Measurements from ENCODE around the gene MFAP4. TPM values are rescaled to one million over a fixed set of nuclear protein-coding genes. Genes with fewer than 3 reads are reported as not detected.
A peak's percentile ranks its signal among the peaks of the same experiment; 100 is the strongest.

The MFAP4 gene
- total RNA-seq, 1 experiment from 2014 or later, result 1.5 TPM

DNA sequence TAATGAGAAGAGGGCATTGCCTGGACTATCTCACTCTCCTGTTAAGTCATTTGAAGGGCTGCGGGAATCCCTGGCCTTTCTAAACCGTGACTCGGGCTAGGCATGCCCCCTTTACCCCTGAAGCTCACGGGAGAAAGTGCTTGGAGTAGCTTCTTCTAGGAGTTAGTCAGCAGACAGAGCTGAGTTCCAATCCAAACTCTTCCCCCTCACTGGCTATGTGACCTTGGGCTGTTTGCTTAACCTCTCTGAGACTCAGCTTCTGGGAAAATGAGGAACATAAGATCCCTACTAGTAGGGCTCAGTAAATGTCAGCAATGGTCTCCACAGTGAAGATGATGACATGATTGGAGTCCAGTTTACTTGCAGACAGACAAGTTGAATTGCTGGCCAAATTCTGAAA lies 18.8 kb downstream of the MFAP4 start:
- TF ChIP-seq, protein P1, sequence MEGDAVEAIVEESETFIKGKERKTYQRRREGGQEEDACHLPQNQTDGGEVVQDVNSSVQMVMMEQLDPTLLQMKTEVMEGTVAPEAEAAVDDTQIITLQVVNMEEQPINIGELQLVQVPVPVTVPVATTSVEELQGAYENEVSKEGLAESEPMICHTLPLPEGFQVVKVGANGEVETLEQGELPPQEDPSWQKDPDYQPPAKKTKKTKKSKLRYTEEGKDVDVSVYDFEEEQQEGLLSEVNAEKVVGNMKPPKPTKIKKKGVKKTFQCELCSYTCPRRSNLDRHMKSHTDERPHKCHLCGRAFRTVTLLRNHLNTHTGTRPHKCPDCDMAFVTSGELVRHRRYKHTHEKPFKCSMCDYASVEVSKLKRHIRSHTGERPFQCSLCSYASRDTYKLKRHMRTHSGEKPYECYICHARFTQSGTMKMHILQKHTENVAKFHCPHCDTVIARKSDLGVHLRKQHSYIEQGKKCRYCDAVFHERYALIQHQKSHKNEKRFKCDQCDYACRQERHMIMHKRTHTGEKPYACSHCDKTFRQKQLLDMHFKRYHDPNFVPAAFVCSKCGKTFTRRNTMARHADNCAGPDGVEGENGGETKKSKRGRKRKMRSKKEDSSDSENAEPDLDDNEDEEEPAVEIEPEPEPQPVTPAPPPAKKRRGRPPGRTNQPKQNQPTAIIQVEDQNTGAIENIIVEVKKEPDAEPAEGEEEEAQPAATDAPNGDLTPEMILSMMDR (conservative IDR thresholded peaks at IDR 0.05), result no peak
- H2AK5ac ChIP-seq (ENCODE audit: insufficient read length, low read length), result no peak overlapping the region
- no peak overlapping the region for H3K56ac ChIP-seq (ENCODE audit: insufficient read length, low read depth, low read length)
- H2BK15ac ChIP-seq (ENCODE audit: low read depth, low read length), result no peak overlapping the region
- no peaks in the 10 kb centered on the region for H3K79me2 ChIP-seq (ENCODE audit: insufficient read depth, low read length)
- Mint-ChIP-seq H3K4me1 (peaks cover 11 to 31% of the 10 kb centered on the region in 2 experiments), H3K27ac (peak overlapping the region in 1 of 3 experiments; percentile 60; a peak in 2 of 7 replicates), H3K9me3 (no peaks in the 10 kb centered on the region; a peak in 1 of 5 replicates), H3K27me3 (ENCODE audit: low read depth) (peaks cover 5% of the 10 kb centered on the region; the same call in 1 of the 2 replicates), H3K4me3 (no peak overlapping the region), H3K36me3 (ENCODE audit: insufficient read depth in 1 of 3, low read depth in 3 of 3) (peaks cover 0 to 6% (median 5%) of the 10 kb centered on the region in 3 experiments; a peak in 3 of 7 replicates)
- H2BK120ac ChIP-seq (ENCODE audit: low read depth, low read length, poor library complexity, severe bottlenecking), result no peak overlapping the region
- no peak overlapping the region for H3K14ac ChIP-seq (ENCODE audit: insufficient read depth, low read length)
- H3K18ac ChIP-seq (ENCODE audit: insufficient read length, low read depth, low read length), result no peak overlapping the region
- H3K4me2 ChIP-seq (ENCODE audit: insufficient read depth, insufficient read length, low read length), result no peak overlapping the region
- no peak overlapping the region for H3K4ac ChIP-seq (ENCODE audit: low read depth, low read length)
- no peak overlapping the region for H3K23ac ChIP-seq (ENCODE audit: insufficient read length, low read depth, low read length)
- H4K91ac ChIP-seq (ENCODE audit: insufficient read length, low read depth, low read length), result no peak overlapping the region
- no peak overlapping the region for H4K5ac ChIP-seq (ENCODE audit: insufficient read length, low read depth, low read length)
- H3K27me3 ChIP-seq (ENCODE audit: insufficient read depth, low read length), result no peaks in the 10 kb centered on the region
- no peak overlapping the region for H2BK5ac ChIP-seq (ENCODE audit: insufficient read length, low read length)
- H3K4me1 ChIP-seq (ENCODE audit: insufficient read depth, low read length), result peaks cover 2% of the 10 kb centered on the region; the same call in 1 of the 2 replicates
- no peaks in the 10 kb centered on the region for H3K23me2 ChIP-seq (ENCODE audit: insufficient read length, low read depth, low read length, poor library complexity, severe bottlenecking)
- no peak overlapping the region for H4K8ac ChIP-seq (replicated peaks; ENCODE audit: insufficient read length, low read depth, low read length)
- H3T11ph ChIP-seq (ENCODE audit: low read length), result no peak overlapping the region
- no peak for DNase-seq
- no peaks in the 10 kb centered on the region for H4K20me1 ChIP-seq (ENCODE audit: control insufficient read depth, insufficient read depth, insufficient read length)
- H2BK12ac ChIP-seq (ENCODE audit: insufficient read length, low read depth, low read length), result no peak overlapping the region
- H3K9ac ChIP-seq (ENCODE audit: extremely low read depth, insufficient read length, low read length), result no peak overlapping the region
- no peaks in the 10 kb centered on the region for H3K9me3 ChIP-seq (ENCODE audit: control insufficient read depth, low read depth, low read length)
- H3K27ac ChIP-seq (ENCODE audit: insufficient read length, low read depth, low read length), result no peak overlapping the region
- no peak overlapping the region for H2BK20ac ChIP-seq (ENCODE audit: low read depth, low read length, poor library complexity, severe bottlenecking)
- no peak overlapping the region for H2AFZ ChIP-seq (ENCODE audit: low read length)
- H3K79me1 ChIP-seq (ENCODE audit: insufficient read depth, low read depth, low read length, poor library complexity, severe bottlenecking), result no peaks in the 10 kb centered on the region
- no CpG with 5 or more reads among the region's 4 CpGs for WGBS (ENCODE audit: extremely low coverage, insufficient read length, low lambda C conversion rate)

All from H9 (cell line).